Body of pancreas (tissue), 4 donors: ENCODE measurements around the gene YEATS2. TPM values are rescaled to one million over a fixed set of nuclear protein-coding genes. Genes with fewer than 3 reads are reported as not detected.

Experiments
- ATAC-seq: fragments of 150-250 bp; one replicate; pipeline ENCODE4 v1.9.1; 2016
- DNase-seq, 4 donors: peaks; one replicate each; pipeline ENCODE4 v3.0.0-alpha.2; 2019
- H3K27ac ChIP-seq, 4 donors: fragments of 200-600 bp; sonication (generic); 1 replicate in 3 of 4; 2 replicates in 1 of 4; pipeline versions ENCODE4 v1.5.1 to v1.6.1; 2016 to 2019; ENCODE audit warnings: mild to moderate bottlenecking in 1 of 4, mixed read lengths in 1 of 4, moderate library complexity in 1 of 4
- H3K27me3 ChIP-seq, 2 donors: fragments of 200-600 bp; sonication (generic); one replicate each; pipeline ENCODE4 v1.6.0; 2016; ENCODE audit warnings: mild to moderate bottlenecking in 1 of 2
- H3K36me3 ChIP-seq, 2 donors: fragments of 200-600 bp; sonication (generic); replicated peaks in 1 of 2; 2 replicates each; pipeline ENCODE4 v1.5.1; 2016; ENCODE audit warnings: low read depth in 2 of 2; ENCODE audit not compliant: insufficient read depth in 1 of 2
- H3K4me1 ChIP-seq: fragments of 200-600 bp; sonication (generic); one replicate; pipeline ENCODE4 v1.6.0; 2016
- H3K4me3 ChIP-seq, 2 donors: fragments of 200-600 bp; sonication (generic); 1 replicate in 1 of 2; 2 replicates in 1 of 2; pipeline ENCODE4 v1.5.1; 2016 to 2019
- H3K9me3 ChIP-seq, 3 donors: fragments of 200-600 bp; sonication (generic); 1 replicate in 2 of 3; 2 replicates in 1 of 3; pipeline ENCODE4 v1.5.1; 2016
- POLR2A ChIP-seq, 3 donors: fragments of 450-650 bp; IDR thresholded peaks; one replicate each; pipeline ENCODE4 v1.6.1; 2016; ENCODE audit warnings: antibody characterized with exemption in 3 of 3, mild to moderate bottlenecking in 2 of 3
- whole genome bisulfite sequencing, 2 donors: methylation state at CpG; one replicate each; pipeline ENCODE4 v1.1.5; 2017; 5-methylcytosine and 5-hydroxymethylcytosine counted together
- intact Hi-C: fragments of 100-400 bp; cut with DNase I; formaldehyde crosslinking; loops from one replicate; pipeline ENCODE4 v1.15.1; 2023
- total RNA-seq, 2 donors: library from RNA; depleted of rRNA; stranded (reverse); fragments of >200 nt; gene quantifications; one replicate each; pipeline ENCODE4 v1.1.0, GENCODE V29; 2016
- TF ChIP-seq, protein P1 (sequence below), 7 experiments: fragments of 450-650 bp in 4 of 7; fragments of 200-600 bp in 3 of 7; sonication (generic) in 3 of 7; IDR thresholded peaks; one replicate each; pipeline ENCODE4 v1.5.1; 2016 to 2019; ENCODE audit warnings: antibody characterized with exemption in 7 of 7

The YEATS2 gene
- total RNA-seq, 2 donors from 2014 or later: 12.5 to 13.8 TPM

DNA sequence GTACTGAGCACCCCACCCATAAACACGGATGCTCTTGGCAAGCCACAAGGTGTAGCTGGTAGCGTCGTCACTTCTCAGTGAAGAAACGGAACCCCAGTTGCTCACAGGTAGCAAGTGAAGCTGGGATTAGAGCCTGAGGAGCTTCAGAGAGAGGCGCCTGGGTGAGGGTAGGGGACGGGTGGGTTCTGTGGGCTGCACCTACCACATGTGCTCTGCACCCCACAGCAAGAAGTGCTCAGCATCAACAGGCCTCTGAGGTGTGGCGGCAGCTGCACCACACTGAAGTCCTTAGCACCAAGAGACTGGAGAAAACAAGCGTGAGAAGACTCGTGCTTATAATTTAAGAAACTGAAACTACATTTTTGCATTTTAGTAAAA, 118.0 kb downstream of the YEATS2 start:
- Histone ChIP-seq H3K4me3 (no peak overlapping the region), H3K9me3 (no peaks in the 10 kb centered on the region), H3K4me1 (peaks cover 26% of the 10 kb centered on the region), H3K27ac (no peak overlapping the region), H3K27me3 (no peaks in the 10 kb centered on the region), H3K36me3 (peaks cover 0 to 8% of the 10 kb centered on the region in 2 donors)
- no peak for DNase-seq
- intact Hi-C loops: no loop called here
- WGBS, 2 donors: 87 to 88% methylated on average over 9 of the region's 9 CpGs
- no peak for ATAC-seq
- TF ChIP-seq, protein P1, sequence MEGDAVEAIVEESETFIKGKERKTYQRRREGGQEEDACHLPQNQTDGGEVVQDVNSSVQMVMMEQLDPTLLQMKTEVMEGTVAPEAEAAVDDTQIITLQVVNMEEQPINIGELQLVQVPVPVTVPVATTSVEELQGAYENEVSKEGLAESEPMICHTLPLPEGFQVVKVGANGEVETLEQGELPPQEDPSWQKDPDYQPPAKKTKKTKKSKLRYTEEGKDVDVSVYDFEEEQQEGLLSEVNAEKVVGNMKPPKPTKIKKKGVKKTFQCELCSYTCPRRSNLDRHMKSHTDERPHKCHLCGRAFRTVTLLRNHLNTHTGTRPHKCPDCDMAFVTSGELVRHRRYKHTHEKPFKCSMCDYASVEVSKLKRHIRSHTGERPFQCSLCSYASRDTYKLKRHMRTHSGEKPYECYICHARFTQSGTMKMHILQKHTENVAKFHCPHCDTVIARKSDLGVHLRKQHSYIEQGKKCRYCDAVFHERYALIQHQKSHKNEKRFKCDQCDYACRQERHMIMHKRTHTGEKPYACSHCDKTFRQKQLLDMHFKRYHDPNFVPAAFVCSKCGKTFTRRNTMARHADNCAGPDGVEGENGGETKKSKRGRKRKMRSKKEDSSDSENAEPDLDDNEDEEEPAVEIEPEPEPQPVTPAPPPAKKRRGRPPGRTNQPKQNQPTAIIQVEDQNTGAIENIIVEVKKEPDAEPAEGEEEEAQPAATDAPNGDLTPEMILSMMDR (IDR thresholded peaks at IDR 0.05): no peak
- TF ChIP-seq POLR2A (IDR thresholded peaks at IDR 0.05): no peak

DNA sequence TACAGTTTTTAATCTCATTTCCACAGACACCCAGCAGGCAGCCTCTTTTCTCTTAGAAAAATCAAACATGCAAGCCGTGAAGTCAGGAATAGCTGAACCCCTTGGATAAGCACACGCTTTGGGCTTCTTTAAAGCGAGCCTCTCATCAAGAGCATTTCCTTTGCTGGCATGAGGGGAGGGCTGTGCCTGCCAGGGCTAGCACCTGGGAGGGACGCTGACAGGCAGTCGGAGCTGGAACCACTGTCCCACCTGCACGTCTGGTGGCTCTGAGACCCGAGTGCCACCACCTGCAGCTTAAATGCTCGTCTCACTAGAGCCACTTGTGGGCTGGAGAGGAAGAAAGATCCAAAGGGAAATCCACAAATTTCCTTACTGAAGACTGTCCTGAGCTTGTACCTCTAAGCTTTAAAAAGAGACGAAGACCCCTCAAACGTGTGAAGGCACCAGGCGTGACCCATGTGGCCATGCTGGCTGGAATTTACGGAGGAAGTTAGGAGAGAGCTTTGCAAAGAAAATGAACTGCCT, 118.4 kb downstream of the YEATS2 start:
- Histone ChIP-seq H3K27ac (no peak overlapping the region), H3K4me3 (no peak overlapping the region), H3K9me3 (no peaks in the 10 kb centered on the region), H3K4me1 (peaks cover 21% of the 10 kb centered on the region), H3K27me3 (no peaks in the 10 kb centered on the region), H3K36me3 (peaks cover 0 to 8% of the 10 kb centered on the region in 2 donors)
- no peak for ATAC-seq
- DNase-seq: no peak
- TF ChIP-seq, protein P1 (IDR thresholded peaks at IDR 0.05): no peak
- no peak for TF ChIP-seq POLR2A (IDR thresholded peaks at IDR 0.05)
- intact Hi-C loops: no loop called here
- 85% methylated on average over 12 of the region's 12 CpGs for WGBS, 2 donors

DNA sequence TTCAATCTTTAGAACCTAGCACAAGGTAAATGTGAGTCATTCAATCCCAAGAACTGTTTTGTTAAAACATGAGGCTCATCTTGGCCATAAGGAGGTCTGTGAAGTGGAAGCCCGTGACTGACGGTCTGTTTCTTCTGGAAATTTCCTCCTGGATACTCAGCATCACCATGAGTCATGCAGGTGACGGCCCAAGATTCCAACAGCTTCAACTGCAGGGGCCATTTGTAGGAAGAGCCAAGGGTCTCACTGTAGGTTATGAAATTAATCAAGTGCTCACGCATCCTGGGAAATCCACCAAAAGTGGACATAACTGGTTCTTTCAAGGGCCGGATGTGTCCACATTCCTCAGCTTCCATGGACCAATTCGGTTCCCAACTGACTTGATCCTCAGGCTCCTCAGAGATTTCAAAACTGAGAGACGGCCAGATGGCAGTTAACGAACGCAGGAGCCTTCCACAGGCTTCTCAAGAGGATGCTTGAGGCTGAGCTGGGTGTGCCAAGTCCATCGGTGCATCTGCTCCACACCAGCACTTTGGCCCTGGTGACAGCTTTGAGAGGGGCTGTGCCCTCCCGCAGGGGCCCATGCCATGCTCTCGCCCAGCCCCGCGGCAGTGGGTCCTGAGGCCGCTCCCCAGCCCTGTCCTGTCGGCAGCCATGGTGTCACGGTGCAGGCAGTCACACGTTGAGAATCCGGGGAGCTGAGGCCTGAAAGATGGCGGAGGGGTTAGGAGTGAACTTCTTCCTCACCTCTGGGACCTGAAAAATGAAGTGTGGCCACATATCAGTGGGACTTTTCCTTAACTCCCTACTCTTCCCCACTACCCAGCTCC, 119.3 kb downstream of the YEATS2 start:
- Histone ChIP-seq H3K27ac (no peak overlapping the region), H3K4me1 (peaks cover 13% of the 10 kb centered on the region), H3K36me3 (peaks cover 0 to 8% of the 10 kb centered on the region in 2 donors), H3K4me3 (no peak overlapping the region), H3K9me3 (no peaks in the 10 kb centered on the region), H3K27me3 (no peaks in the 10 kb centered on the region)
- intact Hi-C loops: no loop called here
- DNase-seq (no peak), ATAC-seq (no peak)
- TF ChIP-seq, protein P1 (IDR thresholded peaks at IDR 0.05): no peak
- no peak for TF ChIP-seq POLR2A (IDR thresholded peaks at IDR 0.05)
- WGBS, 2 donors: 81 to 87% methylated on average over 17 to 20 of the region's 20 CpGs

DNA sequence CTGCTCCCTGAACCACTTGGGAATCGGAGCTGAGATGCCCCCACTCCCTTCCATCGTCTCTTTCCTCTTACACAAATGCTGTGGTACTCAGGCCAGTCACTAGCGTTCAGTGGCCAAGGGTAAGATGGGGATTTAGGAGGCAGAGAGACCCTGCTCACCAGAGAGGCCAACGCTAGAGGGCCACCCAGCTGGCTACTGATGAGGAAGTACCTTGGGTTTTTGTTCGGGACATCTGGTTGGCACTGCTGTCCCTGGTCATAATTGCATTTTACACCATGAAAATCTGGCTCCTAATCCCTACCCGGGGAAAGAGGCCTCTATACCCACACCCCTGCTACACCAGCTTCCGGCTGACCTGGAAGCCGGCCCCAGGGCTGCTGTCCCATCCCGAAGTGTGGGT, 120.0 kb downstream of the YEATS2 start:
- 95 to 98% methylated on average over 7 to 9 of the region's 9 CpGs for WGBS, 2 donors

More for the DNA sequence above, 120.0 kb downstream of the YEATS2 start:
- TF ChIP-seq, protein P1 (IDR thresholded peaks at IDR 0.05): no peak
- TF ChIP-seq POLR2A (IDR thresholded peaks at IDR 0.05): no peak
- H3K27me3 ChIP-seq: no peaks in the 10 kb centered on the region
- ATAC-seq (no peak), DNase-seq (no peak)
- H3K27ac ChIP-seq: no peak overlapping the region
- H3K4me3 ChIP-seq: no peak overlapping the region
- H3K9me3 ChIP-seq: no peaks in the 10 kb centered on the region
- H3K36me3 ChIP-seq: peaks cover 0 to 8% of the 10 kb centered on the region in 2 donors
- peaks cover 8% of the 10 kb centered on the region for H3K4me1 ChIP-seq
- intact Hi-C loops: no loop called here
